HG02571 (cell line): Measurements from ENCODE around the gene CELF6.
"Not testable (repeated sequence)": the region's sequence is repeated elsewhere in the genome, so short reads cannot be mapped to it uniquely, and the experiment has no call there.

Source experiments
- ATAC-seq: cut with Tn5 transposase; IDR thresholded peaks from one replicate; pipeline ENCODE4 v1.9.1; 2021; ENCODE audit warnings: mild to moderate bottlenecking, moderate library complexity; ENCODE audit not compliant: unreplicated experiment

Gene CELF6

DNA sequence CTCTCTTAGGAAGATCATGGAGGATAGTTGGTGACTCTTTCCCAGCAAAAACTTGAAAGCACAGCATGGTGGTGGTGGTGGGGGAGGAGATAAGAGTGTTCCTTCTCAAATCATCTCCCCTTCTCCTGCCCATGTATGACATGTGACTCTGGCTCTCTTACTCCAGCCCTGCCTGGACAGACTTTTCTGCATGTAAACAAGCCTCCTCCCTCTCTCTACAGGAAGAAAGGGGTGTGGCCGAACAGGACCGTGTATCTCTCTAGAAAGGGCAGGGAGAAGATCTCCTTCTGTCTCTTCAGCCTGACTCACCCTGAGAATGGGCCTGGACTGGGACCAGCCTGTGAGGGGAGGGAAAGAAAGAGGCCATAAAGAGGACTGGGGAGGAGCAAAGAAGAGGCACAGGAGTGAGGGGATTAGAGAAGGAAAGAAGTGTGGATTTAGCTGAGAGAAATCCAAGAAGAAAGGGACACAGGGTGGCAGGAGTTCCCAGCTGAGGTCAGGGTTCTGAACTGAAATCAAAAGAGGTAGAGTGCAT is 1.5 kb downstream of the CELF6 start:
- ATAC-seq = no peak

DNA sequence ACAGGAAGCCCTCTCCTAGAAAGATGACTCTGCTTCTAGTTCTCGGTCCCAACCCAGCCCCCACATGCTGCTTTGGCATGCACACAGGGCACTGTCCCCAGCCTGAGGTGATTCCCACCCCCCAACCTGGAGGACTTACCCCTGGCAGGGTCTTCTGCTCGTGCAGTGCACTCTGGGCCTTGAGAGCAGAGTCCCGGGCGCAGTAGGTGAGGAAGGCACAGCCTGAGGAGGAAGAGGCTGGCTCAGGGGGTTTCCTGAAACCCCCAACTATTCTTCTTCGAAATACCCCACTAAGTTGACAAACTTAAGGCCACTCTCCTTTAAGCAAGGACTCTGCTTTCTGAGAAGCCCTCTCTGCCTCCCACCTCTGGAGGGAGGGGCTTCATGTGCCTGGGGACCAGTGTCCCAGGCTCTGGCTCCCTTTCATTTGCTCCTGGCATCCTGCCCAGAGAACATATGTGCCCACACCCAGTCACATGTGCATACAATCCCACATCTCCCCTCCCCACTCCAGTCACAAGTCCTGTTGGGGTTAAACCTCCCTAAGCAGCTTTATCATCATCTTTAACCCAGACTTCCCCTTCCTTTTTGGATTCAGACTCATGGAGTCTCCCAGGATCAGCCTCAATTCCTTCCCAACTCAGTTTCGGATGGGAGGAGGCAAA is 4.1 kb downstream of the CELF6 start:
- no peak for ATAC-seq

DNA sequence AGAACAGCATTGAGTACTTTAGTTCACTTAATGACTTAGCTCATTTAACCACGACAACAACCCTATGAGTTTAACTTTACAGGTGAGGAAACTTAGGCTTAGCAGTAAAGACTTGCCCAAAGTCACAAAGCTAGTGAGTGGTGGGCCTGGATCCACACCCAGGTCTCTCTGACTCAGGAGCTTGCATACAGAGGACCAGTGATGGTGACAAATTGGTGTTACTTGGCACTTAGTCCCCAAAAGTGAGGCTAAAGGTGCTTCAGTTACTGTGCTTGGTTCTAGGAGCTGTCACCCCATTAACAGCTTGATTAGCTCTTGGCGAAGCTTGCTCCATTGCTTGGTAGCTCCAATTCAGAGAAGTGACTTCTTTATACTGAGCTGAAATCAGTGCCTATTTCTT is 6.1 kb downstream of the CELF6 start:
- no peak for ATAC-seq

DNA sequence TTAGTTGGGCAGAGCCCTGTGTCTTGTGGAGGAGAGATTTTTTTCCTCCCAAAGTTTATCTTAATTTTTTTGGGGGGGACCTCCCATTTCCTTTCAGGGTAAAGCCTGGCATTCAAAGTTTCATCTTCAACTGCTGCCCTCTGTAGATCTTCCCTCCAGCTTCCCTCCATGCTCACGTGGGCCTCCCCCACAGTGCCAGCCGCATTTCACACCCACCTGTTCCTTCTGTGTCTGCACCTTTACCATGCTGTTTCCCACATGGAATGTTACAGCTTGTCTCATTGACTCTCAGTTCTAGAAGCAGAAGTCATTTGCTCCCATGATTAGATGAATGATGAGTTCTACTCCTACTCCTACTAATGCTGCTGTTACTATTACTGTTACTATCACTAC is 6.5 kb downstream of the CELF6 start:
- ATAC-seq = no peak

DNA sequence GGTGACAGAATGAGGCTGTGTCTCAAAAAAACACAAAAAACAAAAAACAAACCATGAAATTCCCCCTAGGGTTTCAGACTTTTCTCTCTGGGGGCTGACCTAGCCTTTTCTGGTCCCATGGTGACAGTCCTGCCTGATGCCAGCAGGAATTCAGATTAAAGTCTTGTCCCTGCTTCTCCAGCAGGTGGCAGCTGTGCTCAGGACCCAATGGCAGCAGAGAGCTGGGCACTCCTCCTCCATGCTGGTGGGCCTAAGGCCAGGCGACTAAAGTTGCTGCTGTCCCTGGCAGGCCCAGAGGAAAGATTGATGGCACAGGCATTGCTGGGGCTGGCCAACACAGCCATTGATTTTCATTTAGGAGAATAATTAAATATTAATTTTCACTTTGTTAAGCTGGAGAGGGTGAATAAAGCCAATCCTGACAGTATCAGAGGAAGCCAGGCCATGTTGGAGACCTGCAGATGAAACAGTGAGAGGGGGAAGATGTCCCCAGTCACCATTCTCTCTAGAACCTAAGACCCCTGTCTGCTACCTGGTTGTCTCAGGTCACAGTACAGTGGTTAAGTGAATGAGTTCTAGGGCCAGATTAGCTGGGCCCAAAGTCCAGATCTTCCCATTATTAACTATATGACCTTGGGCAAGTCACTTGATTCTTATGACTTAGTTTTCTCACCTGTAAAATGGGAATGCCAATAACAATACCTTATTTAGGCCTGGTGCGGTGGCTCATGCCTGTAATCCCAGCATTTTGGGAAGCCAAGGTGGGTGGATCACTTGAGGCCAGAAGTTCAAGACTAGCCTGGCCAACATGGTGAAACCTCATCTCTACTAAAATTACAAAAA is 7.1 kb downstream of the CELF6 start:
- no peak for ATAC-seq

DNA sequence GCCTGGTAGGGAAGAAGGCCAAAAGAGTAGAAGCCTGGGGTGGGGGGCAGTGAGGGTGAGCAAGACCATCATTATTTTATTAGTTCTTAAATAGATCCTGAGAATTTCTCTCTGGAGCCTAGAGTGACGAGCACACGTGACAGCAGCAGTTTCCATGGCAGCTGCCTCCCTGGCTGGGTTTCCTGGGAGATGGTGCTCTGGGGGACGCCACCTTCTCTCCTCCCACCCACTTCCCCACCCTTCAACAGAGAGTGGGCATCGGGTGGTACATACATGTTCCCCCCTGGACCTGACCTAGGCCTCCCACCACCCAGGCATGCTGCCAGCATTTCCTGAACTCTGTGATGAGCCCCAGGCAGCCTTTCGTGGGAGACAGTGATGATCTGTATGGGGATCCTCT is 12.9 kb downstream of the CELF6 start:
- no peak for ATAC-seq

DNA sequence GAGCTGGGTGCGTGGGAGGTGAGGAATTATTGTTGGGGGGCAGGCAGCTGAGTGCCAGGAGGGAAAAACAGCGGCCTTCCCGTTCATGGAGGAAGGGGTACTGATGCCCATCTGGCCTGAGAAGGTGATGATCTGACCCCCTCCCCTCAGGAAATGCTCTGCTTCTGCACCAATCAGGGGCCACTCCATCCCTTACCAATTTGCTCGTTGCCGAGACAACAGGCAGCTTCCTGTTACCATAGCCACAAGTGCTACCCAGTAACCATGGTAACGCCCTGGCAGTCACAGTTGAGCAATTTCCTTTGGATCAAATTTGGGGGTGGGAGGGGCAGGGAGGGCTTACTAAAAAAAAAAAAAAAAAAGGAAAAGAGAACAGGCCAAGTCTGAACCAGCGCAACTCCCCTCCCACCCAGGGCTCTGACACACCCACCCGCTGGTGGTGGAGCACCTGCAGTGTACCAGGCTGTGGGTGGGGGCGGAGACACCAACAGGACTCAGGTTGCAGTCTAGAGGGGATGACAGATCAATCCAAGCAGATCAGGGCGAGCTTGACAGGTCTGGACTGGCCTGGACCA is 13.7 kb downstream of the CELF6 start:
- ATAC-seq = no peak

DNA sequence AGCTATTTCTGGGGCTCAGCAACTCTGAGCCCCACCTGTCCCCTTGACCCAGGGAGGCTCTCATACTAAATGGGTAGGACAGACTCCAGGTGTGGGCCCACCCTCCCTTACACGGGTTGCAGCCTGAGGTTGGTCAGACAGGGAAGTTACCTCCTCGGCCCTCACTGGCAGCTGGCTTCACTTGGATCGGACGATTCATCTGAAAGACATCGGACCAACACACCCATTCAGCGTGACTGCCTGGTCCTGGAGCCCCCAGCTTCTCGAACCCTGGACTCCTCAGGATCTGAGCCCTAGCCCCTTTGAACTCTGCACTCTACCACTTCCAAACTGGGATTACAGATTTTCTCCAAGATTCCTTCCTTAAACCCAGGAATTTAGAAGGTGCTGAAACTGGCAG is 15.4 kb downstream of the CELF6 start:
- ATAC-seq = no peak

DNA sequence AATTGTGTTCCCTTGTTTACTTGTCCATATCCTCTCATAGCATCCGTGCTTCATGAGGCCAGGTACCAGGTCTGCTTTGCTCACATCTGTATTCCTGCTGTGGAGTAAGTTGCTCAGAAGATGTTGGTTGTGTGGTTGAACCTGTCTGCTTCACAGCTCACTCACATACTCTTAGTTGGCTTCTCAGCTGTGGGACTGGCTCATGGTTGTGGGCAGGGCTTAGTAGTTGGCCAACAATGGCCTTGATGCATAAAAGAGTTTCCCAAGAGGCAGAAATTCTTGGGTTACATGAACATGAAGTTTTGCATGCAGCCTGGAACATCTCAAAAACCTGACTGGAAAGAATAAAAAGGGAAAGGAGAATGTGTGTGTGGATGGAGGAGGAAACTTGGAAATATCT is 17.0 kb downstream of the CELF6 start:
- no peak for ATAC-seq

DNA sequence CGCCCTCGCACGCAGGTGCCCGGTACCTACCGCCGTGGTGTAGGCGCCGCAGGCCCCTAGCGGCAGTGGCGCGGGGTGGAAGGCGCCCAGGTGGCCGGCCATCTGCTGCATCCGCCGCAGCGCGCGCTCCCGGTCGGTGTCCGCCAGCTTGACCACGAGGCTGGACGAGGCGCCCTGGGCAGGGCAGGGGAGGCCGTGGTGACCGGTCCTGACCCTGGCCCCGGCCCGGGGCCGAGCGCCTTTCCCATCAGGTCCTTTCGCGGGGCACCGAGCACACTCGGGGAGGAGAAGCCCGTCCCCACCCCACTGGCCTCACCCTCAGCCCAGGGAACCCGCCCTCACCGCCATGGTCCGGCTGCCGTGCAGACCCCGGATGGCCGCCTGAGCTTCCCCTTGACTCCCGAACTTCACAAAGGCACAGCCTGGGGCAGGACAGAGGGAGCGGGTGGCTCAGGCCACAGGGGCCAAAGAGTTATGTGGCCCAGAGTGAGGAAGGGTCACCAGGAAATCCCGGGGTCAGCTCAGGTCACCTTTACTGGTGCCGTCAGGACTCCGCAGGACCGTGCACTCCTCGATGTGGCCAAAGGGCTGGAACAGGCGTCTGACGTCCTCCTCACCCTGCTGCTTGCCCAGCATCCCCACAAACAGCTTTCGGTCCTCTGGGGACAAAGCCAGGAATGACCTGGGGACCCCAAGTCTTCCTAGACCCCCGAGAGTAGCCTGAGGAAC is 30.2 kb downstream of the CELF6 start:
- ATAC-seq = no peak

DNA sequence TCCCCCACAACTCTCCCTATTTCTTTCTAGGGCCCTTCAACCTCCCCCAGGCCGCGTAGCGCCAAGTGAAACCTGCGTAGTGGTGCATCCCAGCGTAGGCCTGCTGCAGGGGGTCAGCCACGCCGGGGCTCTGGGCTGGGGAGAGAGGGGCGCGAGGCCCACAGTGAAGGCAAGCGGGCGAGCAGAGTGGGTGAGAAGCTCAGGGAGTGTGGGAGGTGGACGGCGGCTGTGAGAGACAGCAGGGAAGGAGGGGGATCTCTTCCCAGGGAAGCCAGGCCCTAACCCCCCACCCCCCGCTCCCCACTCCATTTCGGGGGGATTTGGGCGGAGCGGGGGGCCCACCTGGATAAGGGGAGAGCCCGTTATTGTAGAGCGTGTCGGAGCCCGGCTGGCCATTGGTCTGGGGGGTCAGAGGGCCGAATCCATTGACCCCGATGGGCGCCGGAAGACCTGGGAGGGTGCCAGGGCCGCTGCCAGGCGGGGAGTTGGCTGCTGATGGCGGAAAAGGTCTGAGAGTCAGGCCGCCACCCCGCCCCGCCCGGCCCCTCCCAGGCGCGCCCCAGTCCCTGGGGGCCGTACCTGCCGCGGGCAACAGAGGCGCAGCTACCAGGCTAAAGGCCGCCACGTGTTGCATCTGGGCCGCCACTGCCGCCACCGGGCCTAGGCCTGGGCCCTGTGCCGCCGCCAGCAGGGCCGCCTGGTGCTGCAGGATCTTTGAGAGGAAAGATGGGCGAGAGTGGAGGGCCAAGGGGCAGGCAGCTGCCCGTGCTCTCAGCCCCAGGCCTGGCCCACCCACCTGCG is 31.0 kb downstream of the CELF6 start:
- ATAC-seq = no peak

DNA sequence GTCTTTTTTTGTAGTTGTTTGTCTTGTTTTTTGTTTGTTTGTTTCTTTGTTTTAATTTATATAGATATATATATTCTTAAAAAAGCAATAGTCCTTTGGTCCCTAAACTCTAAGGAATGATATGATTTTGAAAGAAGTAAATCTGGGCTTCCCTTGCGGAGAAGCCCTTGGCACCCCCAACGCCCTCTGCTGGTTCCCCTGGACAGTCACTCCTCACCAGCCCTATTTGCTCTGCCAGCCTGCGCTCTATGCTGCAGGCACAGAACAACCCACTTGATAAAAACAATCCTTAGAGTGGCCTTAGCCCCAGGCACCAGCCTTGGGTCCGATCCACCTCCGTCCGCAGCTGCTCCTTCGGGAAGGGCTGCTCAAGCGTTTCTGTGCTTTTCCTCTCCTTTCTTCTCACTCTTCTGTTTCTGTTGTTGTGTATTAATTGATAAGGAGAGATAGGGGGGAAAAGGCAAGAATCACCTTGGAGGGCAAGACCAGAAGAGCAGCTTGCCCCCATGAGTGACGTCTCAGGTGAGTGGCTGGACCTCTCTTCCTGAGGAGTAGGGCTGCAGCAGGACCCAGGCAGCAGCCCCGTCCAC is 33.9 kb downstream of the CELF6 start:
- ATAC-seq = no peak

DNA sequence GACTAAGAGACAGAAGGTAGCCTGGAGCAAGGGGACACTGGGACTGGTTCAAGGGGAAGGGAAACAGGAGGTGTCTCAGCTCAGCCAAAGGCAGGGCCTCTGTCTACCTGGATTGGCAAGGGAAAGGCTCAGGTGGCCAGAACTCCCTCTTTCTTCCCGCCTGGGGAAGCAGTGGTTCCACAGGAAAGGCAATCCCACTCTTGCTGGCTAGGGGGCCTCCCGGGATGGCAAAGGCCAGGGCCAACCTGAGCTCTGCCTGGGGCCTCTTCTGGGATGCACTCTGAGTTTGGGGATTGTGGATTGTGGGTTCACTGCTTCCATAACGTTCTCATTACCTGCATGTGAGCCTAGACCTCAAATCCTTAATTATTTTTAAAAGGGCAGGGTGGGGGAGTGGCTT is 34.6 kb downstream of the CELF6 start:
- no peak for ATAC-seq

DNA sequence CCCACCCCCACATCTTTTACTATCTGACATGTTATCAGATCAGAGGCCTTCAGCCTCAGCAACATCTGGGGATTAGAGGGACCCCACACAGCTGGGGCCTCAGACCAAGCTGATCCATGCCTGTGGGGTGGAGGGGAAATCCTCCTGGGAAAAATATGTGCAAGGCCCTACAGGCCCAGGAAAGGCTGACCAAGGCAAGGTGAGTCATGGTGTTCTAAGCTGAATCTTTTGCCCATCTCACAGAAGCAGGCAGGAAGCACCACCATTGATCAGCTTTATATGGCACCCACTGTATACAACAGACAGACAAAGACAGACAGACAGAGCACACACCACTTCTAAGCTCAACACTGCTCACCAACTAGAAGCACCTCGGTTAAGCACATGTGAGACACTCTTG is 35.2 kb downstream of the CELF6 start:
- ATAC-seq = no peak

DNA sequence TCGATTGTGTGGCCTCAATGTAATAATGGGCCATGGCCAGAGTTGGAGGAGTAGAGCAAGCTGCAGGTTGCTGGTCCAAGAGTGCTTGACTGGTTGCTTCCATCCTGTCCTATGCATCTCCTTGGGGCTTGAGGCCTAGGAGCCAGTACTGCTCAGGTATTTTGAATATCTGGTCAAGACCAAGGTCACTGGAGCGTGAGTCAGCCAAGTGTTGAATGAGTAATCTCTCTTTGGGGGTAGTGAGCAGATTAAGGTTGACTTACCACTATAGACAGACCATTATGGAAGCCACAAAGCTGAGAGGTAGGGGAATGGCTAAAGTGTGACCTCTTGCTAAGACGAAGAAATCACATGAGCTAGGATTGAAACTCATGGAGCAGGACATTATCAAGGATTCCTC is 38.2 kb downstream of the CELF6 start:
- ATAC-seq = no peak

DNA sequence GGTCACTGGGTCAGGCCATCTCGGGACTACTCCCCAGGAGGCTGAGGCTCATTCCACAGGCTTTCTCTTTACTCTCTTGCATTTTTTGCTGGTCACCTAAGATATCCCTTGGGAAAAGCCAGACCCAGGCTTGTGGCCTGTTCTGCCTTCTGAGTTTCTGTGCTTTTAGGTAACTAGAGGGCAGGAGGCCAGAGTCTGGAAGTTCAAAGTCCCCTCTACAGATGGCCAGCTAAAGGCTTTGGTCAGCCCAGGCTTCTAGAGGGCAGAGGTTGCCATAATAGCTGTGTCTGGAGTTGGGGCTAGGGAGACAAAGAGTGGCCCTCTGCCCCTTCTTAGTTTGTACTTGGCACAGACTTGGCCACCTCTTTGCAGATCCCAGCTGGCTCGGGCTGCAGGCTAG is 39.2 kb downstream of the CELF6 start:
- ATAC-seq = no peak

DNA sequence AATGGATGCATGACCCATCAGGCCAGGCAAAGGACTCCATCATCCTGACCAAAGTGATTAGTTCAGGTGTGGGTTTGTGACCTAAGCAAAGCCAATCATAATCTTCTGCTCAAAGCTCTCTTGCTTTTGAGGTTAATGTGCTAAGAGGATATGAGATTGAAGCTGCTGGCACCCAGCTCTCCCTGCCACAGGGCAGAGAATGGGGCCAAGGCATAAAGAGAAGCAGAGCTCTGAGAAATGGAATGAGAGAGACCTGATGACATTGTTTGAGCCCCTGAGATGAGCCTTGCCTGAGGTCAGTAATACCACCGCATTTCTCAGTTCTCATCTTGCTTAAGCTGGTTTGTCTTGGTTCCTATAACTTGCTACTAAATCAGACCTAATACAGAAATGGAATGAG is 41.2 kb downstream of the CELF6 start:
- ATAC-seq = no peak

DNA sequence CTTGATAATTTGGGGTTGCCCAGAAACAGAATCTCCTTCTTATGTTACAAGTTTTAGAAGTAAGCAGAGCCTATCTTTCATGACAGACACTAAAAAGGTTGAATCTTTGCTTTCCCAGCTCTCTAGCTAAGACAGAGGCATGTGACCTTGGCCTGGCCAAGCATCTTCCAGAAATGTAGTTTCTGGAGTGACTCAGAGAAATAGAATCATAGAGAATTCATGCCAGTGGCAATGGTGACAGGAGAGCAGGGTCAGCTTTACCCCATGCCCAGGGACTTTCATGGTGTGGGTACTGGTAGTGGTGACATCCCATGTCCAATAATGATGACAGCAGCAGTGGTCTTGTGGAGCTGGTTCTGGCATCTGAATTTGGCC is 43.6 kb downstream of the CELF6 start:
- ATAC-seq = no peak

DNA sequence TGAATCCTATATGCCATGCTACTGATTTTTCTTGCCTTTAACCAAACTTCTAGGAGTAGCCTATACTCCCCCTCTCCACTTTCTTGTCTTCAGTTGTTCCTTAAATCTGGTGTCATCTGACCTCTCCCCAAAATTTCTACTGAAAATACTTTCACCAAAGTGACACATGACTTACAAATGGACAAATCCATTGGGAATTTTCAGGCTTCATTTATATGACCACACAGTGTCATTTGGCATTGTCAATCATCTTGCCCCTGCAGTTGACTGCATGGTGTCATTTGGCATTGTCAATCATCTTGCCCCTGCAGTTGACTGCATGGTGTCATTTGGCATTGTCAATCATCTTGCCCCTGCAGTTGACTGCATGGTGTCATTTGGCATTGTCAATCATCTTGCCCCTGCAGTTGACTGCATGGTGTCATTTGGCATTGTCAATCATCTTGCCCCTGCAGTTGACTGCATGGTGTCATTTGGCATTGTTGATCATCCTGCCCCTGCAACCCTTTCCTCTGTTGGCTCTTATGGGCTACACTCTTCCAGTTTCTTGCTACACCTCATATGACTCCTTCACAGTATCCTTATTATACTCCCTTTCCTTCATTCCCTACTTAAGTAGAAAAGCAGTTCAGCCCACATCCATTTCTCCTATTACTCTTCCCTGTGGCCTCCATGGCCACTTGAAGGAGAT is 44.2 kb downstream of the CELF6 start:
- ATAC-seq = not testable (repeated sequence)

DNA sequence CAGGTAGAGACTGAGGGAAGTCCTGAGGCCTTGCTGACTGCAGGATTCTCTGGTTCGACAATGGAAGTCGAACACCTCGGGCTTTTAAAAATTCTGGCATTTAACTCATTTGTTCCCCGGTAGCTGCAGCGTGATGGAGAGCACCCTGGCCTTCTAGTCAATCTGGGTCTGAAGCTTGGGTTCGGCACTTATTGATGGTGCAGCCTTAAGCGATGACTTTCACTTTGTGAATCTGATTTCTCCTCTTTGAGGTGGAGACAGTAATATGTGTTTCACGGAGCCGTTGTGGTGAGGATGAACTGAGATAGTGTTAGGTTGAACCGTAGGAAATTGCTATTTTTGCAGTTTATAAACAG is 47.0 kb downstream of the CELF6 start:
- no peak for ATAC-seq
